ENCODE measurements around the gene HEATR5A. TPM values are rescaled to one million over a fixed set of nuclear protein-coding genes. Genes with fewer than 3 reads are reported as not detected.

The HEATR5A gene
- polyA plus RNA-seq, 4 donors = 8.1 to 21.2 (median 12.9) TPM

Other genes with a start within 250 kb of the HEATR5A start
- 10 to 100 TPM; 40.9 to 84.4 (median 55.0) TPM for gene HECTD1, start 212.8 kb downstream of the HEATR5A start, polyA plus RNA-seq
- gene DTD2, start 37.0 kb upstream of the HEATR5A start, polyA plus RNA-seq = 10 to 100 TPM in 2 of 4 donors, 1 to 10 TPM in 2; 5.4 to 16.4 (median 12.4) TPM
- under 1 TPM in 1 of 4 donors, not detected in 3; 0.06 TPM for gene GPR33, start 67.5 kb upstream of the HEATR5A start, polyA plus RNA-seq
- 10 to 100 TPM in 1 of 4 donors, 1 to 10 TPM in 3; 1.1 to 12.2 (median 4.6) TPM for gene NUBPL, start 140.9 kb upstream of the HEATR5A start, polyA plus RNA-seq